HFF-Myc (cell line): ENCODE results near the gene EIF2AK3.
A peak's percentile ranks its signal among the peaks of the same experiment; 100 is the strongest.
"Not testable (repeated sequence)": the region's sequence is repeated elsewhere in the genome, so short reads cannot be mapped to it uniquely, and the experiment has no call there.

ENCODE experiments used
- DNase-seq: peaks from one replicate; pipeline ENCODE4 v3.0.0-alpha.2; 2011; ENCODE audit warnings: low read depth; ENCODE audit errors: extremely low read depth
- H3K4me3 ChIP-seq: replicated peaks from 2 replicates; pipeline ENCODE4 v1.5.1; 2011; ENCODE audit warnings: low read depth, mild to moderate bottlenecking, control low read depth, low read length
- TF ChIP-seq, protein P1 (sequence below): IDR thresholded peaks from 2 replicates; pipeline ENCODE4 v1.5.1; 2012; ENCODE audit warnings: mild to moderate bottlenecking, low read depth, low read length, control low read depth; ENCODE audit errors: missing control alignments

EIF2AK3 gene

GRCh38 chr2:88556026-88556425 is 71.2 kb downstream of the EIF2AK3 start:
- DNase-seq, result no peak
- TF ChIP-seq, protein P1, sequence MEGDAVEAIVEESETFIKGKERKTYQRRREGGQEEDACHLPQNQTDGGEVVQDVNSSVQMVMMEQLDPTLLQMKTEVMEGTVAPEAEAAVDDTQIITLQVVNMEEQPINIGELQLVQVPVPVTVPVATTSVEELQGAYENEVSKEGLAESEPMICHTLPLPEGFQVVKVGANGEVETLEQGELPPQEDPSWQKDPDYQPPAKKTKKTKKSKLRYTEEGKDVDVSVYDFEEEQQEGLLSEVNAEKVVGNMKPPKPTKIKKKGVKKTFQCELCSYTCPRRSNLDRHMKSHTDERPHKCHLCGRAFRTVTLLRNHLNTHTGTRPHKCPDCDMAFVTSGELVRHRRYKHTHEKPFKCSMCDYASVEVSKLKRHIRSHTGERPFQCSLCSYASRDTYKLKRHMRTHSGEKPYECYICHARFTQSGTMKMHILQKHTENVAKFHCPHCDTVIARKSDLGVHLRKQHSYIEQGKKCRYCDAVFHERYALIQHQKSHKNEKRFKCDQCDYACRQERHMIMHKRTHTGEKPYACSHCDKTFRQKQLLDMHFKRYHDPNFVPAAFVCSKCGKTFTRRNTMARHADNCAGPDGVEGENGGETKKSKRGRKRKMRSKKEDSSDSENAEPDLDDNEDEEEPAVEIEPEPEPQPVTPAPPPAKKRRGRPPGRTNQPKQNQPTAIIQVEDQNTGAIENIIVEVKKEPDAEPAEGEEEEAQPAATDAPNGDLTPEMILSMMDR, result no peak
- no peak overlapping the region for H3K4me3 ChIP-seq

DNA sequence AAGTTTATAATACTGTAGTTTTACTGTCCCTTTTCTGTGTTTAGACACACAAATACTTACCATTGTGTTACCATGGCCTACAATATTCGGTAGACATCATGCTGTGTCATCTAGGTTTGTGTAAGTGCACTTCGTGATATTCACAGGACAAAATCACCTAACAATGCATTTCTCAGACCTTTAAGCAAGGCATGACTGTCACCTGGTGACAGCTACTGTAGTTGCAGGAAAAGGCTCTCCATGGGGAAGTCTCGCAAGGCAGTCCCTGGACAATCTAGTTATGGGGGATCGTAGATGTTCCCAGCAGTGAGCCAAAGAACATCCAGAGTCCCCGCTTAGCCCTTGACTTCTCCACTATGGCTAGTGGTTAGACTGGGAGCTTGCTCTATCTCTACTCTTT is 73.1 kb downstream of the EIF2AK3 start:
- H3K4me3 ChIP-seq, result no peak overlapping the region
- no peak for DNase-seq
- TF ChIP-seq, protein P1, result peak; percentile 8

DNA sequence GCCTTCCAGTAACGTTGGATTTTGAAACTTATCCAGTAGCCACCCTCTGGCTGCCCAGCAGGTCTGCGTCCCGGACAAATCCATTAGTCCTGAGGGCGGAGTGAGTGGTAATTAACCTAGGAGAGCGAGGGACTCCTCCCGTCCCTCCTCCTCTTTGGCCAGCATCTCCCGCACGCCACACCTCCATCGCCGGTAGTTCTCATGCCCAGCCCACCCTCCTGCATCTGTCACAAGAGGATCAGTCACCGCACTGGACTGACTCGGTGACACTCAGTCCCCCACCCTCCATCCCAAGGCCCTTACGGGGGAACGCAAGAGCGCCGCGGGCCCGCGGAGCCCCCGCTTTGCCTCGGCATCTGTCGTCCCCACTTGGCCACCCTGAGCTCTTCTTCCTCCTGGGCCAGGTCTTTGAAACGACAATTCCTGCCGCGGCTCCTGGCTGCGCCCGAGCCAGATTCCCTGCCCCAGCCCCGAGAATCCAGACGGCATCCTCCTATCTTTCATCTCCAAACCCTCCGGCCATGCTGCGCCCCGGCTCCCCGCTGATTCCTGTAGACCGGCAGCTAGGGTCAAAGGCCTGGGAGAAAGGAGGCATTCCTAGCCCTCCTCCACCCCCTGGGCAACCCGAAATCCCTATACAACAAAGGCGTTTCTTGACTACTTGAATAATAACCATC is 77.5 kb downstream of the EIF2AK3 start:
- TF ChIP-seq, protein P1, result no peak
- H3K4me3 ChIP-seq, result 0 out of 2 replicates have a peak overlapping the region, but pooled peaks have one; percentile 11
- no peak for DNase-seq

- not testable (repeated sequence) for DNase-seq
Measured at GRCh38 chr2:88546291-88546690, 81.0 kb downstream of the EIF2AK3 start.

GRCh38 chr2:88545118-88545517 is 82.1 kb downstream of the EIF2AK3 start:
- H3K4me3 ChIP-seq, result no peak overlapping the region
- TF ChIP-seq, protein P1, result no peak
- no peak for DNase-seq

More at GRCh38 chr2:88546291-88546690, 81.0 kb downstream of the EIF2AK3 start:
- H3K4me3 ChIP-seq, result not testable (repeated sequence)

DNA sequence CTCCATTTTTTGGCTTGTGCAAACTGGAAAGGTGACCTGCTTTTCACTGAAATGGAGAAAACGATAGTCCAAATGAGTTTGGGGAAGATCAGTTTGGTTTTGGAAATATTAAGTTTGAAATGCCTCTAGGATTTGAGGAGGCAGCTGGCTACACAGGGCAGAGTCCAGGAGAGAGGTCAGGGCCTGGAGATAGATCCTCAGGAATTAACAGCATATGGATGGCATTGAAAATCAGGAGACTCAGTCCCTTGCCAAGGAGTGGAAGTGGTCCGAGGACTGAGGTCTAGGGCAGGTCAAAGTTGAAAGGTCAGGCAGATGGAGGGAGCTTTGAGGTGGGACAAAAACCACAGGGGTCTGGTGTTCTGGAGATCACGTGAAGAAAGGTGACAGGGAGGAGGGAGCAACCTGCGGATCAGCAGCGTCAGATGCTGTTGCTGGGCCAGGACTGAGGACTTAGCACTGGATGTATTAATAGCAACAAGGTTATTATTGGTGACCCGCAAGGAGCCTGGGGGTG is 83.7 kb downstream of the EIF2AK3 start:
- no peak overlapping the region for H3K4me3 ChIP-seq
- DNase-seq, result no peak
- TF ChIP-seq, protein P1, result no peak

DNA sequence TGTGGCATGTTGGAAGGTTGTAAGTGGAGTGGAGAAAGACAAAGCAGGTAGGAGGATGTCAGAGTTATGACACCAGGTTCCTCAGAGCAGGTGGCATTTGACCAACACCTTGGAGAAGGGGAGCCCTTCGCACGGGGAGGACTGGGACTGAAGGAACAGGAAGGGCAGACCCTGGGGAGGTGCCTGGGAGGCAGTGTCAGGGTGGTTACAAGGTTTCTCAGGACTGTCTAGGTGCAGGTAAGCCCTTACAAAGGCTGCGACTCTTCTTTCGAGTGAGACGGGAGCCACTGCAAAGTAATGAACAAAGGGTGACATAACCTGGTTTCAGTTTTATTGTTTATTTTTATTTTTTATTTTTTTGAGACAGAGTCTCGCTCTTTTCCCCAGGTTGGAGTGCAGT is 84.6 kb downstream of the EIF2AK3 start:
- no peak overlapping the region for H3K4me3 ChIP-seq
- TF ChIP-seq, protein P1, result no peak

More for the DNA sequence above, 84.6 kb downstream of the EIF2AK3 start:
- no peak for DNase-seq
